ENCODE data around the gene ACSS1.

GRCh38 chr20:25059866-25060465 lies 2.0 kb upstream of the ACSS1 start:
- no peak for TF ChIP-seq CTCF (IDR thresholded peaks at IDR 0.05)
- TF ChIP-seq POLR2A (IDR thresholded peaks at IDR 0.05), result no peak
